Bone marrow (tissue), 2 donors: ENCODE results near the gene LRRC42.

Experiments used
- DNase-seq, 2 donors: peaks; one replicate each; lab custom pipeline; 2025; lab: John Stamatoyannopoulos, UW

LRRC42 gene

GRCh38 chr1:54004481-54005049 is 58.4 kb downstream of the LRRC42 start:
- DNase-seq: no peak

GRCh38 chr1:54006508-54006907 is 60.4 kb downstream of the LRRC42 start:
- no peak for DNase-seq

DNA sequence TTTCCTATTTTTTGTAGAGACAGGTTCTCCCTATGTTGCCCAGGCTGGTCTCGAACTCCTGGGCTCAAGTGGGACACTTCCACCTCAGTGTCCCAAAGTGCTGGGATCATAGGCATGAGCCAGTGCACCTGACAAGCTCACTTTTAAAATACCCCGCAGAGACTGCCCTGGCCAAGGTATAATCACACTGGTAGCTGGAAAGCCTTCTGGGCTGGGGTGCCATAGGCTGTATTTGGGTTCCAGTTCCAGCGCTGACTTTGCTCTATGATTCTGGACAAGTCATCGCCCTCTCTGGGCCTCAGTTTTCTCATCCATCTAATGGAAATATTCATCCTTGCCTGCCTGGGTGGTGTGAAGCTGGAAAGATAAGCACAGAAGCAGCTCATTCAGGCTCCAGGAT is 61.5 kb downstream of the LRRC42 start:
- no peak for DNase-seq

GRCh38 chr1:54008876-54009275 is 62.7 kb downstream of the LRRC42 start:
- DNase-seq: no peak

GRCh38 chr1:54009406-54009805 is 63.3 kb downstream of the LRRC42 start:
- DNase-seq: no peak

DNA sequence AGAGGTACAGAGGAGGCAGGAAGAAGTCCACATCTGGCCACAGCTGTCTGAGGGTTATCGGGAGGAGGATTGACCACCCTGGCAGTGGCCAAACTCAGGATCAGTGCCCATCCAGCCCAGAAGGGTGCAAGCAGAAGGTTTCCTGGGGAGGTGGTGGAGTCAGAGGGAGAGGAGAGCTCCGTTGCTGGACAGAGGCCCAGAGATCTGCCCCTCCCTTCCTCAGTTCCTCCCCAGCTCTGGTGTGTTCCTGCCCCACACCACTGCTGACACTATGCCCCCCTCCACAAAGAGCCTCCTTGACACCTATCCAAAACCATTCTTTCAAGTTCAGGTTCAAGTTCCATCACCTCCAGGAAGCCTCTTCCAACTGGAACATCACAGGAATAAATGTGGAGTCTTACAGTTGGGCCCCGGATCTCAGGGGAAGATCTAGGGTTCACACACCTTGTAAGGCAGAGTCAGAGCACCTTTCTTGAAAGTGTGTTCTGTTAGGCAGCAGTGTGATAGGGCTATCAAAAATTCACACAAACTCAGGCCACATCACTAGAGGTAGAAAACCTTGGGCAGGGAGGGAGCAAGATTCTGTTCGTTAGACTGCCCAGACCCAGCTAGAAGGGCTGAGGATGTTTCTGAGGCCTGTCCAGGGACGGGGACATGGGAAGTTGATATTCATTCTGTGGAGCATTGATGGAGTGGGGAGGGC is 64.4 kb downstream of the LRRC42 start:
- DNase-seq: no peak

DNA sequence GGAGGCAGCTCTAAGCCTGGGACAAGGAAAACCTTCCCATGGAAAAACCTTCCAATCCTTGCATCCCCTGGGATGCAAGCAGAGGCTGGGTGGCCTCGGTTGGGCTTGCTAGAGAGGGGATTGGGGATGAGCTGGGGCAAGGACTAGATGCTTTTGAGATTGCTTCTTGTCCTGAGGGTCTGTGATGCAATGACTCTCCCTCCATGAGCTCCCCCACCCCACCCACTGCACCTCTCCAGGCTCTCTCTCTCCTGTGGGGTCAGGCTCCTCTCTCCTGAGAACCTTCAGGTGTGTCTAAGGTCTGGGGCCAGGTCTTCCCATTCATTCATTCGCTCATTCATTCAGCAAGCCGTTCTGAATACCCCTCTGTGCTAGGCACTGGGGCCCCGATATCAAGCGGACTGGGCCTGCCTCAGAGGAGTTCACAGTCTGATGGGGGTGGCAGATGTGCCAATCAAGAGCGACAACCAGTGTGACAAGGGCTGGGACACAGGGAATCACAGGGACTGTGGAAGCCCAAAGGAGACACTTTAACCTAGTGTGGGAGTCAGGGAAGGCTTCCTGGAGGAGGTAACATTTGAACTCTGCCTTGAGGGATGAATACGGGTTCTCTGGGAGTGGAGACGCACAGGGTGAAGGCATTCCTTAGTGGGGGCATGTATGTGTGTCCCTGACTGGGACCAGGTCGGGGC is 65.3 kb downstream of the LRRC42 start:
- DNase-seq: no peak

GRCh38 chr1:54012008-54012325 is 65.8 kb downstream of the LRRC42 start:
- no peak for DNase-seq

- no peak for DNase-seq
Observed at GRCh38 chr1:54012863-54013262, 66.7 kb downstream of the LRRC42 start.

DNA sequence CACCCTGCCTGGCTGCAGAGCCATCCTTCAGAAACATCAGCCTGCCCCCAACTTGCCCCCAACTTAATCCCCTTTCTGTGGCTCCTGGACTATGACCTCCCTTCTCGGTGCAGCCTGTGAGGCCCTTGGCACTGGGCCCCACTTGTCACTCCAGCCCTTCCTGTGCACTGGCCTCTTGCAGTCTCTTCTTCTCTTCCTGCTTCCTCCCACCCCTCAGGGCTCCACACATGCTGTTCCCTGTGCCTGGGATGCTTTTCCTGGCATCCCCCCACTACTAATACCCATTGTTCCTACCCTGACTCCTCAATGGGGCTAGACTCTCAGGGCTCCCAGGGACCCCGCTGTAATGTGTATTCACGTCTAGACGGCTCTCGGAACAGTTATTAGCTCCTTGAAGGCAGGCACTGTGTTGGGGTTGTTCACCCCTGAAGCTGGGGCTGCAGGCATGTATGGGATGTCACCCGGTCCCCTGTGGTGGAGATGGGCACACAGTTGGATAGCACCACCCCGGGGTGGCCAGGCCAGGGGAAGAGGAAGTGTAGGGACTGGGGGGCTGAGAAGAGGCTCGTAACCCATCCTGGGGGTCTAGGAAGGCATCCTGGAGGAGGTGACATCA is 67.4 kb downstream of the LRRC42 start:
- no peak for DNase-seq

GRCh38 chr1:54014009-54014629 is 68.0 kb downstream of the LRRC42 start:
- DNase-seq: no peak

GRCh38 chr1:54016343-54017282 is 70.5 kb downstream of the LRRC42 start:
- DNase-seq: no peak
